Measurements from ENCODE around the gene ANTKMT.
"Not testable (repeated sequence)": the region's sequence is repeated elsewhere in the genome, so short reads cannot be mapped to it uniquely, and the experiment has no call there.

Gene ANTKMT

DNA sequence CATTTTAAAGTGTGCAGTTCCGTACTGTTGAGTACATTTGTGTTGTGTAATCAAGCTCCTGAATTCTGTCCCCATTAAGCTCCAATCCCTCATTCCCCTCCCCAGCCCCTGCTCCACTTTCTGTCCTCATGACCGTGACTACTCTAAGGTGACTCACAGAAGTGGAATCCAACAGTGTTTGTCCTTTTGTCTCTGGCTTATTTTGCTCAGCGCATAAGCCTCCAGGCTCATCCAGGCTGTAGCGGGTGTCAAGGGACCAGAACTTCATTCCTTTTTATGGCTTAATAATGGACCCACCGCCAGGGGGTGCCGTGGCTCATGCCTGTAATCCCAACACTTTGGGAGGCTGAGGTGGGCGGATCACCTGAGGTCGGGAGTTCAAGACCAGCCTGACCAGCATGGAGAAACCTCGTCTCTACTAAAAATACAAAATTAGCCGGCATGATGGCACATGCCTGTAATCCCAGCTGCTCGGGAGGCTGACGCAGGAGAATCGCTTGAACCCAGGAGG, 8.2 kb upstream of the ANTKMT start:
- in situ Hi-C loops (cut with MboI; ENCODE audit: low sequenced_read_pairs) = not testable (repeated sequence)

DNA sequence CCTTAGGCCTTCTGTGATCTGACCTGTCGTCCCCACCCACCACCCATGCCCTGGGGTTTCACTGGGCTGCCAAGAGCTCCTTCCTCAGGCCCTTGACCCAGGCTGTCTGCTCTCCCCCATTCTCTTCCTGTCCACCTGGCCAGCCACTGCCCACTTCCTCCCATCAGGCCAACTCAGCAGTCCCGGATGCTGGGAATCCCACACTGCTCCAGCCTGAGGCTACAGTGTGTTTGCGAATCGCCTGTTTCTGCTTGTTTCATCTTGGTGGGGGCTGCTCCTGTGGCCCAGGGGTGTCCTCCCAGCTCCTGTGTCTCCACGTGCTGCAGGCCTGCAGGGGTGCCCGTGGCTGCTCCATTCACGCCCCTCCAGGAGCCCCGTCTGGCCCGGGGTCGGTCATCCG, 6.9 kb upstream of the ANTKMT start:
- in situ Hi-C loops (cut with MboI; ENCODE audit: low sequenced_read_pairs) = no loop called here

DNA sequence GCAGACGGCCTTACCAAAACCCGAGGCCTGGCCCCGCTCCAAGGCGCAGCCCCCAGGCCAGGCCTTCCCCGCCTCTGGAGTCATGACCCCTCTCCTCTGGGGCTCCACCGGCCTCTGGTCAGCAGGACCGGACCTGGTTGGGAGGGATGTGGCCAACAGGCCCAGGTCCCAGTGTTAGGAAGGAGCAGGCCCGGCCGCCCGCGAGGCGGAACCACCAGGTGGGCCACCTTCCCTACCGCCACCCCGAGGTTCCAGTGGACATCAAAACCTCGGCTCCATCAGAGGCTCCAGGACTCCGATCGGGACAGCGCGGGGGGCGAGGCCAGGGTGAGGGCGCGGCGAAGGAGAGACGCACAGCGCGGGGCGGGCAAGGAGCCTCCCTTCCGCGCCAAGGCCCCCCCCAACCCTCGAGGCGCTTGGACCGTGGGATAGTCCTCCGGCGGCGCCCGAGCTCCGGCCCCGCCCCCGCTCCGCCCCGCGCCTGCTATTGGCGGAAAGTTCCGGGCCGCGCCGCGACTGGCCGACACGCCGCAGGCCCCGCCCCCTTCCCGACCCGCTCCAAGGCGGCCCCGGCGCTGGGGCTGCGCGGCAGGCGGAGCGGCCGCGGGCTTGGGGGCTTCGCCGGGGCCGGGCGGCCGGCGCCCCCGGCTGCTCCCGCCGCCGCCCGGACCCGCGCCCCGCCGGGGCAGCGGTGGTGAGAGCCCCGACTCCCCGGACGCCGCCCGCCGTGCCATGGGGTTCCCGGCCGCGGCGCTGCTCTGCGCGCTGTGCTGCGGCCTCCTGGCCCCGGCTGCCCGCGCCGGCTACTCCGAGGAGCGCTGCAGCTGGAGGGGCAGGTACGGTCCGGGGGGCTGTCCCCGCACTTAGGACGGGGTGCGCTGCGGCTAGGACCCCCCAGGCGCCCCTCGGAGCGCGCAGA, 6.1 kb upstream of the ANTKMT start, which contains the start of gene METRN:
Gene METRN (plus strand): TSS at position 561 of the 919 bp plus-strand sequence. CDS start 172 bp downstream, at position 733.
- in situ Hi-C loops (cut with MboI; ENCODE audit: low sequenced_read_pairs) = no loop called here

DNA sequence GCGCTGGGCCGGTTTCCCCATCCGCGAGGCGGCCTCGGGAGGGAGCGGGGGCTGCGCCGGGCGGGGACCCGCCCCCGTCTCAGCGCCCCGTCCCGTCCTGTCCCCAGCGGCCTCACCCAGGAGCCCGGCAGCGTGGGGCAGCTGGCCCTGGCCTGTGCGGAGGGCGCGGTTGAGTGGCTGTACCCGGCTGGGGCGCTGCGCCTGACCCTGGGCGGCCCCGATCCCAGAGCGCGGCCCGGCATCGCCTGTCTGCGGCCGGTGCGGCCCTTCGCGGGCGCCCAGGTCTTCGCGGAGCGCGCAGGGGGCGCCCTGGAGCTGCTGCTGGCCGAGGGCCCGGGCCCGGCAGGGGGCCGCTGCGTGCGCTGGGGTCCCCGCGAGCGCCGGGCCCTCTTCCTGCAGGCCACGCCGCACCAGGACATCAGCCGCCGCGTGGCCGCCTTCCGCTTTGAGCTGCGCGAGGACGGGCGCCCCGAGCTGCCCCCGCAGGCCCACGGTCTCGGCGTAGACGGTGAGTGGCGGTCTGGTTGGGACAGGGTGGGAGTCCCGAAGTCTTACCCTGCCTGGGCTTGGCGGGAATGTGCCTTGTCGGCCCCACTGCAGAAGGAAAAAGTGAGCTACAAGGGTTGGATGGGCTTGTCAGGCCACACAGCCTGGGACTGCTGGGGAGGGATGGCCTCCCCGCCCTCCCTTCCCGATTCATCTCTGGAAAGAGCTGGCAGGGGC, 5.3 kb upstream of the ANTKMT start:
- in situ Hi-C loops (cut with MboI; ENCODE audit: low sequenced_read_pairs) = no loop called here

DNA sequence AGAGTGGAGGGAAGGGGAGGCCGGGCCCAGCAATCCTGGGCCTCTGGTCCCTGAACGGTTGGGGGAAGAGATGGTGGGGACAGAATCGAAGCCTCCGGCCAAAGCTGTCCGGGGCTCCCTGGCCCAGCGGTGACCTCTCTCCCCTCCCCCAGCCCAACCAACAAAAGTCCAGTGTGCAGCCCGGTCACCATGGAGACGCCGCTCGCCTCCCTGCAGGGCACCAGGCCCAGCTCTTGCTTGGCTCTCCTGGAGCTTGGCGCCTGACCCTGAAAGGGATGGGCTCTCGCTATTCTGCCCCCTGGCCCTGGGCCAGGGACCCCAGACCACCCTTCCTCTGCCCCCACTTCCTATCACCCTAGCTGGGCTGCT, 4.8 kb upstream of the ANTKMT start:
- in situ Hi-C loops (cut with MboI; ENCODE audit: low sequenced_read_pairs) = no loop called here

DNA sequence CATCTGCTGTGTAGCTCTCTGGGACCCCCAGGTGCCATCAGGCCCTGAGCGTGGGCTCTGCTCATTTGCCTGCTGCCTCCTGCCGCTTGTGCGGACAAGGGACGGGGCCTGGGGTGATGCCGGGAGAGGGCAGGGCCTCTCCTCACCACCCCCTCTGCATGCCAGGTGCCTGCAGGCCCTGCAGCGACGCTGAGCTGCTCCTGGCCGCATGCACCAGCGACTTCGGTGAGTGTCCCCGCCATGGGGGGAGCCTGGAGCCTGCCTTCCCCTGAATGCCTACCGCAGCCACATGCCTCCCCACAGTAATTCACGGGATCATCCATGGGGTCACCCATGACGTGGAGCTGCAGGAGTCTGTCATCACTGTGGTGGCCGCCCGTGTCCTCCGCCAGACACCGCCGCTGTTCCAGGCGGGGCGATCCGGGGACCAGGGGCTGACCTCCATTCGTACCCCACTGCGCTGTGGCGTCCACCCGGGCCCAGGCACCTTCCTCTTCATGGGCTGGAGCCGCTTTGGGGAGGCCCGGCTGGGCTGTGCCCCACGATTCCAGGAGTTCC, 4.1 kb upstream of the ANTKMT start:
- in situ Hi-C loops (cut with MboI; ENCODE audit: low sequenced_read_pairs) = no loop called here

DNA sequence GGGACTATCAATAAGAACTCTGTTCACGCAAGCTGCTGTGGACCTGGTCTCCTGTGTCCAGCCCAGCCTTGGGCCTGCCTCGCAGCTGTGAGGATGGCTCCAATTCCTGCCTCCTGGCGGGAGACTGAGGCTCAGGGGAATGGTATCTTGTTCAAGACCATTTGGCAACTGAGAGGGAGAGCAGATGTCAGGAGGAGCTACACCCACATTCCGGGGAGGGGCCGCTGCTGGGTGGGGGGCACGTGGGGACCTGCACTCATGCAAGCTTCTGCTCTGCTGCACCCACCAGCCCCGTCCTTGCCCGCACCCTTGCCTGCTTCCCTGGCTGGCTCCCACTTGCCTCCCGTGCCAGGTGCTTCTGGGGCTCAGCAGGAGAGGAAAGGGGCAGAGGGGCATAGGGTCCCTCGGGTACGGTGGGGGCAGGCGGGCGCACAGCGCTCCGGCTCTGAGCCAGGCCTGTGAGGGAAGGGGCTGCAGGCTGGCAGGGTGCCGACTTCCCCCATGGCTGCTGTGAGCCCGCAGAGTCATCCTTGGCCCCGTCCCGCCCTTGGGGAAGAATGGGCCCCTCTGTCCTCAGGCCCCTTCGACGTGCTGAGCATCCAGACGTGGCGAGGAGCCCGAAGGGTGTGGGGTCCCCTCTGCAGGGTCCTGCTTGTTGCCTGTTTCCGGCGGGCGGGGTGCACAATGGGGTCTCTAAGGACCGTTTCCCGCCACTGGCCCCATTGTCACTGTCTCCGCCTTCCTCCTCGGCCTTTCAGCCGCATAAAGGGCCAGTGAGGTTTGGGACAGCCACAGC, 3.3 kb upstream of the ANTKMT start:
- in situ Hi-C loops (cut with MboI; ENCODE audit: low sequenced_read_pairs) = no loop called here

DNA sequence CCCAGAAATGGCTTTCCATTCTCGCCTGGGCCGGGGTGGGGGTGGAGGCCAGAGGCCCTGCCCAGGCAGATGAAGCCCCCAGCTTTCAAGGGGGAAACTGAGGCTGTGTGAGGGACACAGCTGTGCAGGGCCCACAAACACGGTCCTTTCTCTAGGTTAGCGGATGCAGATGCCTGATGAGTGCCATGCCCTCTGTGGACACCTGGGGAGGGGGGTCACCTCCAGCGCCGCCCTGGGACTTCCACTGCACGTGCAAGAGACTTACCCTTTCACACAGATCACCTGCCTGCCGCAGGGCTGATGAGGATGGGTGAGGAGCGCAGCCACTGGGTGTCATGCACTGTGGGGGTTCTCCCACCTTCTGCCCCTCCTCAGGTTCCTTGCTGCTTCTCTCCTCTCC, 2.6 kb upstream of the ANTKMT start:
- in situ Hi-C loops (cut with MboI; ENCODE audit: low sequenced_read_pairs) = no loop called here

DNA sequence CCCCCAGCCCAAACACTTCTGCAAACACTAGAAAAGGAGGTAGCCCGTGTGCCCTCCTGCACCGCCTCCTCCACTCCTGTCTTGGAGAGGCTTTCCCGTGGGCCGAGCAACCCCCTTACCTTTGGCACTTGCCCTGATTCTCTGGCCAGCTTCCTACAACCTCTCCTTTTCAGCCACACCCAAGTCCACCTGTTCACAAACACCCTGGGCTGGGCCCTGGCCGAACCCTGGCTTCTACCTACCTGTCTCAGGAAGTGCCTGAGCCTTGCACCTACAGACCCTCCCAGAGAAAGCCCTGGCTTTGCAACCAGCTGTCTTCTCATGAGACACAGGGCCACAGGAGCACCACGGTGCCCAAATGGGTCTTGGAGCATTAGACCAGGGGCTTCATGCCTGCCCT, 2.0 kb upstream of the ANTKMT start:
- in situ Hi-C loops (cut with MboI; ENCODE audit: low sequenced_read_pairs) = no loop called here

DNA sequence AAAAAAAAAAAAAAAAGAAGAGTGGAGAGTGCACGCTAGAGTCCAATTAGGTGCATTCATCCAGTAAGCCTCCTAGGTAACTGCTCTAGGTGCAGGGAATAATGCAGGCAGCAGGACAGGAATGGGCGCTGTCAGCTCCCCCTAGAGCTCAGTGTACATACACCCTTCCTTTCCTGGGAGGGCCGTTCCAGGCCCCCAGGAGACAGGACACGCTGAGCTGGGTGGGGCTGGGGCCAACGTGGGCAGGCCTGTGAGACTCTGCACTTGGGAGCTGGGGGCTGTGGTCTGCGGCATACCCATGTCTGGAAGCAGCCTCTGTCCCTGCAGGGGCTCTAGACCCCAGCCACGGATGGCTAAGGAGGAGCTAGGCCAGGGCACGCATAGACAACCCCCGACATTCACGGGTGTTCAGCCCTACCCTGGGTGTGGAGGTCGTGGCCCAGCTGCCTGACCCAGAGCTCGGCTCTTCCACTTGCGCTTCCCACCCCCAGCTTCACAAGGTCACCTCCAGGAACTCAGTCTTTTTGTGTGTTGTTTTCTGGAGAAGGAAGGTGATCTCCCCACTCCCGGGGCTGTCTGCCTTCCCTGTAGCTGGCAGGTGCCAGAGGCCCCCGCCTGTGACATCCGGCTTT, 1.0 kb upstream of the ANTKMT start:
- in situ Hi-C loops (cut with MboI; ENCODE audit: low sequenced_read_pairs) = no loop called here

DNA sequence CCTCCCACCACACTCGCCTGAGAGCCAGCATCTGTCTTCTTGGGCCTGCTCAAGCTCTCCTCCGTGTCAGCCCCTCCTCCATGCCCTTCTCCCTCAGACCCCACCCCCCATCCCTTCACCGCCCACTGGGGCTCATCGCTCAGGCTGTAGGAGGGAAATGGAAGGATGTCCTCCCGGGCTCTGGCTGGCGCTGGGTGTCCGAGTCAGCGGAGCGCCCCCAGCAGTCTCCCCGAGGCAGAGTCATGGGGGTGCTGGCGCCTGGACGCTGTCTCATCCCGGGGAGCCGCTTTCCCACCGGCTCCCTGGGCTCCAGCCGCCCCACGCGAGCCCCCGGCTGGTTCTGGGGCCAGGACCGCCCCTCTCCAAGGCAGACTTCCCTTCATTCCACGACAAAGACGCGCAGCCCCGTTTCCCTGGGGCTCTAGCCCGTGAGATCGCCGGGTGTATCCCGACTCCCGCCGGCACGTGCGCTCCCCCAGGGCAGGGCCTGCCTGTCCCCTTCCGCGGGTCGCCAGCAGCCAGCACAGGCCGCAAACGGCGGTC, 428 bp upstream of the ANTKMT start:
- in situ Hi-C loops (cut with MboI; ENCODE audit: low sequenced_read_pairs) = no loop called here

DNA sequence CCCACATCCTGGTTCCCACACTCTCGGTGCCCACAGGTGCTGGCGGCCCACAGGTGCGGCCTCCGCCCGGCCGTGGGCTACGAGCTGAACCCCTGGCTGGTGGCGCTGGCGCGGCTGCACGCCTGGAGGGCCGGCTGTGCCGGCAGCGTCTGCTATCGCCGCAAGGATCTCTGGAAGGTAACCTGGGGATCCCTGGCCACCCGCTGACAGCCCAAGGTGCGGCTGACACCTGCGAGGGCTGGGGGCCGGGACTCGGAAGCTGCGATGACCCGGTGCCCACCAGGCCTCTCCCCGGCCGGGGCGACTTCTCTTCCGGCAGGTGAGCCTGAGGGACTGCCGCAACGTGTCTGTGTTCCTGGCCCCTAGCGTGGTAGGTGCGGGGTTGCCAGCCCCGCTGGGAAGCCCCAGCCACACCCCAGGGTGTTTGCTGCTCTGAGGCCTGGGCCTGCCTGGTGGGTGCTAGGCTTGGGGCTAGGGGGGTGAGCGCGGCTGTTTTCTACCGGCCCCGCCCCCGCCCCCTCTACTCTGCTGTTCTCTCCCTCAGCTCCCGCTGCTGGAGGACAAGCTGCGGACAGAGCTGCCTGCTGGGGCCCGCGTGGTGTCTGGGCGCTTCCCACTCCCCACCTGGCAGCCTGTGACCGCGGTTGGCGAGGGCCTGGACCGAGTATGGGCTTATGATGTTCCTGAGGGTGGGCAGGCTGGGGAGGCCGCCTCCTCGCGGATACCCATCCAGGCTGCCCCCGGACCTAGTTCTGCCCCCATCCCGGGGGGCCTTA, 1.0 kb downstream of the ANTKMT start:
- in situ Hi-C loops (cut with MboI; ENCODE audit: low sequenced_read_pairs) = no loop called here

DNA sequence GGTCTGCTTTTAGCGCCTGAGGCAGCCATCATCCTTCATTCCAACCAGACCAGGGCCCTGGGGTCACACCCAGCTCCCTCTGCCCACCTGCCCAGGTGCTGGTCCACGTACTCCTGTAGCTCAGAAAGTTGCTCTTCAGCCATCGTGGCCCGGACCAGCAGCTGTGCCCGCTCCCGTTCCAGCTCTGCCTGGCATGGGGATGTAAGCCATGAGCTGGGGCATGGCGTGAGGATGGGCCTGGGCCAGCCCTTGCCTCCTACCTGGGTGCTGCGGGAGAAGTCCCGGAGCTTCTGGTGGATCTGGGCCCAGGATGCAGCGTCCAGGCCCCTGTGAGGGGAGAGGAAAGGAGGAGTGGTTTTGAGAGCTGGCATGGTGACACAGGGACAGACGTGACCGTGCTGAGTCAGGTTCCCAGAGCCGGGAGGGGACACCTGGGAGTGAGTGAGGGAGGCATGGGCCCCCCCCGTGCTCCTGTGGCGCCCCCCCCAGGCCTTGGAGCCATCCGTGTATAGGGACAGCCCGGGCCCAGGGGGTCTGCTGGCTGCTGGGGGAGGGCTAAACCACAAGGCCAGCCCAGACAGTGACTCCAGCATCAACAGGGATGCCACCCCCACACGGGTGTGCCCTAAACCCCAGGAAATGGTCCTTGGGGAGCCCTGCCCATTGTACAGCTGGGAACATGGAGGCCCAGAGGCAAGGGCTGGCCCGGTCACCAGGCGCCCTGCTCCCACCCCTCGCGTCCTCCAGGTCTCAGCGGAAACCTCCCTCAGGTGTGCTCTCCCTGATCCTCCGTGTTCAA, 2.1 kb downstream of the ANTKMT start:
- in situ Hi-C loops (cut with MboI; ENCODE audit: low sequenced_read_pairs) = no loop called here

DNA sequence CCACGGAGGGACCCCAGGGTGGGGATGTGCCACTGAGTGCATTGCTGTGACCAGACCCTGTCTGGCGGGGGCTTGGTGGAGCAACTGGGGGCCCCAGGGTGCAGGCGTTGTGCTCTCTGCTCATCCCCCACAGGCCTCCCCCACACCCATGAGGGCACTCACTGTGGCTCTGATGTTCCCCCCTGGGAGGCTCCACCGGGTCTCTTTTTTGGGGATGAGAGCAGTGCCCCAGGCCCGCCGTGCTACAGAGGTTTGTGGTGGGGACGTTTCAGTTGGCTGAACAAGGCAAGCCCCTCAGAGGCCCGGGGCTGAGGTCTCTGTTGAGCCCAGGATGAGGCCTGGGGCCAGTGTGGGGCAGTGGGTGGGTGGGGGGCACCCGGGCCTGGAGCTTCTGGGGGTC, 2.7 kb downstream of the ANTKMT start:
- in situ Hi-C loops (cut with MboI; ENCODE audit: low sequenced_read_pairs) = no loop called here

DNA sequence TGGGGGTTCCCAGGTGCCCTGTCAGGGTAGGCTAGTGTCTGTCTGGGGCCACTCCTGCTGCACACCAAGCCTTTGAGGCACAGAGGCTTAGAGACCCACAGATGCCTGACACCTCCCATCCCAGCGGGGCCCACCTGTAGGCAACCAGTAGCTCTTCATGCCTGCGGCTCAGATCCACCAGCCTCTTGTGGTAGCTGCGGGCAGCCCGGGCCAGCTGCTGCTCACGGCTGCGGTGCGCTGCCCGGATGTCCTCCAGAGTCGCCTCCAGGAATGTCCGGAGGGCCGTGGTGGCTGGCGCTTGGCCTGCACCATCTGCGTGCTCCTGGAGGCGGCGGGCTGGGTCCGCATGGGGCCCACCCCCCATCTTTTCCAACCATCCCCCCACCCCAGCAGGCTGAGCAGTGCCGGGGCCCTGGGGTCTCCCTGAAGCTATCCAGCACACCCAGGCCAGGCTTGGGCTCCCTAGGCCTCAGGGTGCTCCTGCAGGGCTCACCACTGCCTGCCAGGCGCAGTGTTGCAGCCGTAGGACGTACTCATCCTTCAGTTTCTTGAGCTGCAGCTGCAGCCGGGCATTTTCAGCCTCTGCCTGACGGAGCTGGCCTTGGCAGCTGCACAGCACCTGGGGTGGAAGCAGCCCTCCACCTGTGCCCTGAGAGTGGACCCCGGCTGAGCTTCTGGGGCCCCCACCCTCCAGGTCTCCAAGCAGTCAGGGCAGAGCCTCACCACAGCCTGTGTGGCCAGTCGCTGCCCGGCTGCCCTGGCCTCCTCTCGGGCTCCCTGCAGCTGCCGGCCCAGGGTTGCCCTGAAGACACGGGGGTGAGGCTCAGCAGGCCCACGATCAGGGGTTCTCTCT, 3.5 kb downstream of the ANTKMT start:
- in situ Hi-C loops (cut with MboI; ENCODE audit: low sequenced_read_pairs) = no loop called here

DNA sequence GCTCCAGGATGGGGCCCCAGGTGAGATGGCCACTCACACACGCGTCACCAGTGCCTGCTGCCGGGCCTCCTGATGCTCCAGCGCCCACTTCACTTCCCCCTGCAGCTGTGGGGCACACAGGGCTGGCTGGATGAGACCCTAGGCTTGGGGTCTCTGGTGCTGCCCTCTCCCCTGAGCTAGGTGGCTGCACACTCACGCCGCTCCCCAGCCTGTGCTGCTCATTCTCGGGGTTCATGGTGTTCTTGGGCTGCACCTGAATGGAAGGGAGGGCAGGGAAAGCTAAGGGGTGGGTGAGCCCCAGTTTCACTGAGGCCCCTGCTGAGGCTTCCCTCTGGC, 4.1 kb downstream of the ANTKMT start:
- in situ Hi-C loops (cut with MboI; ENCODE audit: low sequenced_read_pairs) = no loop called here

DNA sequence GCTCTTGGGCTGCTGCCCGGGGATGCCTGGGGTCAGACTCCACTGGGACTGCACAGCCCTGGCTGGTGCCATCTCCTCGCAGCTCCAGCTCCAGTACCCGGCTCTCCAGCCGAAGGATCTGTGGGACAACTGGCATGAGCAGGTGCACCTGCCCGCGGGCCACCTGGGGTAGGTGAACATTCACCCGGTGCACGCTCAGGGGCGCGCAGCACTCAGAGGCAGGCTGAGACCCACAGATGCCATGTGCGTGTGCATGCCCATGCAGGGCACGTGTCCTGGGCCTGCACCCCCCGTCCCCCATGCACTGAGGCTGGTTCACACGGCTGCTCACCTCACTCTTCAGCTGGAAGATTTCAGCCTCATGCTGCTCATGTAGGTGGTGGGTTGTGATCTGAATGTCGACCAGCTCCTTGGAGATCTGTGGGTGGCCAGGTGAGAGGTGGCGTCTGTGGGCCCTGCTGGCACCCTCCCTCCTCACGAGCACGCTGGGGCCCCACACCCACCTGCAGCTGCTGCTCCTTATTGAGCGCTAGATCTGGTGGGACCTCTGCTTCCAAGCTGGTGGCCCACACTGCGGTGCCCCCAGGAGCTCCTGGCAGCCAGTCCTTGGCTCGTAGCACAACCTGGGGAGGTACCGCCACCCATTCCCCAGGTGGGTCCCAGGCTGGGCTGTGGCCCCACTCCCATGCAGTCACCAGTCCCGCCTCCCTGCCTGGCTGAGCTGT, 4.7 kb downstream of the ANTKMT start:
- in situ Hi-C loops (cut with MboI; ENCODE audit: low sequenced_read_pairs) = no loop called here

Measured in hTERT RPE-1 (cell line).